Colonic mucosa (tissue), 4 donors: ENCODE results near the gene PRR15L. TPM values are rescaled to one million over a fixed set of nuclear protein-coding genes. Genes with fewer than 3 reads are reported as not detected.

Source experiments
- DNase-seq: peaks from one replicate; pipeline ENCODE4 v3.0.0-alpha.2; 2020
- H3K27ac ChIP-seq: fragments of 200-600 bp; one replicate; pipeline ENCODE4 v1.8.0; 2021
- H3K27me3 ChIP-seq: fragments of 200-600 bp; one replicate; pipeline ENCODE4 v1.8.0; 2021
- H3K36me3 ChIP-seq: fragments of 200-600 bp; one replicate; pipeline ENCODE4 v1.8.0; 2021
- H3K4me1 ChIP-seq: fragments of 200-600 bp; one replicate; pipeline ENCODE4 v1.8.0; 2021; ENCODE audit warnings: mild to moderate bottlenecking
- H3K4me3 ChIP-seq: fragments of 200-600 bp; one replicate; pipeline ENCODE4 v1.8.0; 2021
- H3K9ac ChIP-seq, 2 donors: one replicate each; pipeline ENCODE4 v1.7.0; 2013; ENCODE audit warnings: control low read depth in 2 of 2, low read depth in 2 of 2, low read length in 2 of 2
- H3K9me3 ChIP-seq: fragments of 200-600 bp; one replicate; pipeline ENCODE4 v1.8.0; 2021
- intact Hi-C: fragments of 100-400 bp; cut with DNase I; formaldehyde crosslinking; loops from one replicate; pipeline ENCODE4 v1.14.1; 2022
- total RNA-seq, 2 donors: library from RNA; stranded (reverse); fragmentation: NEBNext Ultra II Directional in 1 of 2; extraction: Animal tissue kit (Norgen Biotek cat#: 25700) in 1 of 2; gene quantifications; one replicate each; pipeline ENCODE4 v1.2.1, GENCODE V29; 2021
- TF ChIP-seq, protein P1 (sequence below): fragments of 200-600 bp; IDR thresholded peaks from one replicate; pipeline ENCODE4 v1.8.0; 2022; ENCODE audit warnings: antibody characterized with exemption, mild to moderate bottlenecking
- donor health status: healthy.
- donor health status: DM: no; HTN: no; CAD: no.
- donor health status: DM: no; HTN: no; CAD: no.

PRR15L gene
- total RNA-seq, 2 donors from 2014 or later: 223 to 259 TPM

DNA sequence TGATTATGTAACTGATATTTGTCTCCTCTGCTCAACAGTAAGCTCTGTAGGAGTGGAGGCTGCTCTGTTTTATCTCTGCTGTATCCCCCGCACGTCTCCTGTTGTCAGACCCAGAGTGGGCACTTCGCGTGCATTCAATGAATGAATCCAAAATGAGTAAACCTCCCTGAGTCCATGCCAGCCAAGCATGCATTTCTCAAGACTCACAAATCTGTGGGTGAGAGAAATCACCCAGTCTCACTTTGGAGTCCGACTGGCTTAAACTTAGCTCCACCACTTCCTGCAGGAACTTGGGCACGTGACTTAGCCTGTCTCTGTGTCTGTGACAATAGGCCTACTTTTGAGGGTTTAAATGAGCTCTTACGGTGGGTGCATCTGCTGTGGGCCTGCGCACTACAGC is 12.6 kb downstream of the PRR15L start:
- H3K36me3 ChIP-seq: no peaks in the 10 kb centered on the region
- peak overlapping the region; percentile 86 for H3K27ac ChIP-seq
- no peaks in the 10 kb centered on the region for H3K27me3 ChIP-seq
- no peak overlapping the region for H3K9ac ChIP-seq
- H3K4me3 ChIP-seq: no peak overlapping the region
- H3K9me3 ChIP-seq: no peaks in the 10 kb centered on the region
- TF ChIP-seq, protein P1, sequence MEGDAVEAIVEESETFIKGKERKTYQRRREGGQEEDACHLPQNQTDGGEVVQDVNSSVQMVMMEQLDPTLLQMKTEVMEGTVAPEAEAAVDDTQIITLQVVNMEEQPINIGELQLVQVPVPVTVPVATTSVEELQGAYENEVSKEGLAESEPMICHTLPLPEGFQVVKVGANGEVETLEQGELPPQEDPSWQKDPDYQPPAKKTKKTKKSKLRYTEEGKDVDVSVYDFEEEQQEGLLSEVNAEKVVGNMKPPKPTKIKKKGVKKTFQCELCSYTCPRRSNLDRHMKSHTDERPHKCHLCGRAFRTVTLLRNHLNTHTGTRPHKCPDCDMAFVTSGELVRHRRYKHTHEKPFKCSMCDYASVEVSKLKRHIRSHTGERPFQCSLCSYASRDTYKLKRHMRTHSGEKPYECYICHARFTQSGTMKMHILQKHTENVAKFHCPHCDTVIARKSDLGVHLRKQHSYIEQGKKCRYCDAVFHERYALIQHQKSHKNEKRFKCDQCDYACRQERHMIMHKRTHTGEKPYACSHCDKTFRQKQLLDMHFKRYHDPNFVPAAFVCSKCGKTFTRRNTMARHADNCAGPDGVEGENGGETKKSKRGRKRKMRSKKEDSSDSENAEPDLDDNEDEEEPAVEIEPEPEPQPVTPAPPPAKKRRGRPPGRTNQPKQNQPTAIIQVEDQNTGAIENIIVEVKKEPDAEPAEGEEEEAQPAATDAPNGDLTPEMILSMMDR: no peak
- DNase-seq: no peak
- peaks cover 9% of the 10 kb centered on the region for H3K4me1 ChIP-seq
- intact Hi-C loops: no loop called here

DNA sequence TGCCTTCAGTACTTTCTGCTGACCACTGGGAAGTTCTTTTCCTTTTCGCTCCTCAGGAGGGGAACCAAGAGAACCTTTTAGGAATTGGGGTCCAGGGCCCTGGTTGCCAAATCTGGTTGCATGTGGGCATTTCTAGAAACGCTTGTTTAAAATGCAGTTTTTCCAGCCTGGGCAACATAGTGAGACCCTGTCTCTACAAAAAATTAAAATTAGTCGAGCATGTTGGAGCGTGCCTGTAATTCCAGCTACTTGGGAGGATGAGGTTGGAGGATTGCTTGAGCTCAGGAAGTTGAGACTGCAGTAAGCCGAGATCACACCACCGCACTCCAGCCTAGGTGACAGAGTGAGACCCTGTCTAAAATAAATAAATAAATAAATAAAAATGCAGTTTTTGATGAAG is 15.1 kb downstream of the PRR15L start:
- TF ChIP-seq, protein P1: no peak
- Histone ChIP-seq H3K9ac (peak overlapping the region in 1 of 2 donors; percentile 83), H3K27me3 (no peaks in the 10 kb centered on the region), H3K27ac (no peak overlapping the region), H3K36me3 (no peaks in the 10 kb centered on the region), H3K9me3 (no peaks in the 10 kb centered on the region), H3K4me3 (peak overlapping the region; percentile 65), H3K4me1 (peaks cover 9% of the 10 kb centered on the region)
- intact Hi-C loops: loop anchor here (5.0 kb wide), 1 partner anchor 45 kb away; the partner anchor contains the start of gene SP2
- no peak for DNase-seq

DNA sequence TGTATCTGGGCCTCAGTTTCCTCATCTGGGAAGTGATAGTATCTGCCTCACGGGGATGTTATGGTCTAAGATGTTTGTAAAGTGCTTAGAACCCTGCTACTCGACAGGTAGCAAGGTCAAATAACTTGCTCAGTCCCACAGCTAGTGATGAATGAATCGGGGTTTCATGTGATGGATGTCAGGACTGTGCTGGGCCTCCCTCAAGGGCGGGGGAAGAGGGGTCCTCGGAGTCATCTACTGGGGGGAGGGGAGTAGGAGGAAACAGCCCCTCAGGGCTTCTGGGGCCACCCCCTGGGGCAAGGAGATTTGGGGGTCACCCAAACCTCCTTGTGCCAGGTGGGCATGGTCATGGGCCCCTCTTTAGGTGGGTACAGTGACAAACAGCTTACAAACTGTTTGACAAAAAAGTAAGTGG is 15.6 kb downstream of the PRR15L start:
- intact Hi-C loops: loop anchor here (5.0 kb wide), 1 partner anchor 45 kb away; the partner anchor contains the start of gene SP2
- peaks cover 9% of the 10 kb centered on the region for H3K4me1 ChIP-seq

DNA sequence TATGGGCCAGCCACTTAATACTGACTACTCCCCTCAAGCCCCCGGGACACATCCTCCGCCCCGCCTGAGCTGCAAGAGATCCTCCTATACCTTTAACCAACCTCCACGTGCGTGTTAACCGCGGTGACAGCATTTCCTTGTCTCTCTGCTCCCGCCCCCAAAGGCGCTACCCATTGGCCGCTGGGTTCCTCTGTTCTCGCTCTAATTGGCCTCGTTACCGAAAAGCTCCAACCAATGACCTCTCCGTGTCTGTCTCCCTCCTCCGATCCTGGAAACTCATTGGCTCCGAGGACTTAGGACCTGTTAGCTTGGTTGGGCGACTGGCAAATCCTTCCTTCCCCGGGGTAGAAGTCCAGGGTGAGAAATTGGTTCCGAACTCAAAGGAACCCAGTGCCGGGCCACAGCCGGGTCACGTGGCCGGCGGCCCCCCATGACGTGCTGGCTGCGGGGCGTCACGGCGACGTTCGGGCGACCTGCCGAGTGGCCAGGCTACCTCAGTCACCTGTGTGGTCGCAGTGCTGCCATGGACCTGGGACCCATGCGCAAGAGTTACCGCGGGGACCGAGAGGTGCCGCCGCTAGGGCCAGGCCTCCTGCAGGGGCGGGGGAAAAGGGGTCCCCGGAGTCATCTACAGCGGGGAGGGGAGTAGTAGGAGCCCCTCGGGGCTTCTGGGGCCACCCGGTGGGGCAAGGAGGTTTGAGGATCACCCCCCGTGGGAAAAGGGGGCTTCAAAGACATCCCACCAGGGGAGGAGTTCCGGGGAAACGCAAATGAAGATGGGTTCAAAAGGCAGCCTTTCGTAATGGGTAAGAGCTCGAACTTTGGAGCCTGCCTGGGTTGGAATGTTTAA is 16.2 kb downstream of the PRR15L start, which contains the start of gene PNPO:
PNPO (plus strand) TSS at position 326 of the 850 bp plus-strand sequence; CDS start at position 431, 105 bp downstream.
- DNase-seq: peak; percentile 97
- intact Hi-C loops: loop anchor here (5.0 kb wide), 1 partner anchor 44 kb away; the partner anchor contains the start of gene SP2

More for the DNA sequence above, 15.6 kb downstream of the PRR15L start:
- DNase-seq: no peak
- peak overlapping the region; percentile 80 for H3K27ac ChIP-seq
- H3K27me3 ChIP-seq: no peaks in the 10 kb centered on the region
- TF ChIP-seq, protein P1: no peak
- peak overlapping the region; percentile 65 for H3K4me3 ChIP-seq
- H3K9ac ChIP-seq: peak overlapping the region; percentile 83 to 92
- no peaks in the 10 kb centered on the region for H3K9me3 ChIP-seq
- H3K36me3 ChIP-seq: no peaks in the 10 kb centered on the region

DNA sequence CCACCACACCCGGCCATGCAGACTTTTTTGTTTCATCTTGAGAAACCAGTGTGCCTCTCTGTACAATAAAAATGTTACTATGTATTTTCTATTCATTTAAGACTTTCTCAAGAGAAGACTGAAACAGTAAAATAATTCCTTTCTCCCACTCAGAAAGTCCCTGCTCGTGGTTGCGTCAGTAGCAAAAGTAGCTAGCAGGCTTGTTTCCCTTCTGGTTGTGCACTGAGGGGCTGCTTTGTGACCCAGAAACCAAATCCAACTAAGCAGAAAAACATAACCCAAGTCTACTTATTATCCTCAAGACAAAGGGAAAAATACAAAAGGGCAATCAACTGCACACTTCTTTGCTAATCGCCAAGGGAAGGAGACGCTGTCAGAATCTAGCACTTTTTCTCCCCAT is 19.7 kb downstream of the PRR15L start:
- H3K9me3 ChIP-seq: no peaks in the 10 kb centered on the region
- intact Hi-C loops: no loop called here
- H3K27ac ChIP-seq: no peak overlapping the region
- DNase-seq: no peak
- H3K27me3 ChIP-seq: no peaks in the 10 kb centered on the region
- no peak overlapping the region for H3K9ac ChIP-seq
- no peaks in the 10 kb centered on the region for H3K36me3 ChIP-seq
- TF ChIP-seq, protein P1: no peak
- H3K4me1 ChIP-seq: peaks cover 9% of the 10 kb centered on the region
- H3K4me3 ChIP-seq: no peak overlapping the region

More for the DNA sequence above, 16.2 kb downstream of the PRR15L start, which contains the start of gene PNPO:
- Histone ChIP-seq H3K27me3 (no peaks in the 10 kb centered on the region), H3K4me1 (peaks cover 9% of the 10 kb centered on the region), H3K9me3 (no peaks in the 10 kb centered on the region), H3K4me3 (peak within 1 kb of the TSS; percentile 65), H3K27ac (peak within 1 kb of the TSS; percentile 80), H3K36me3 (no peaks in the 10 kb centered on the region), H3K9ac (peak within 1 kb of the TSS; percentile 83 to 92)
- TF ChIP-seq, protein P1: no peak
